HG02938 (cell line): Measurements from ENCODE around the gene NEU3.
A peak's percentile ranks its signal among the peaks of the same experiment; 100 is the strongest.
"Not testable (repeated sequence)": the region's sequence is repeated elsewhere in the genome, so short reads cannot be mapped to it uniquely, and the experiment has no call there.

Experiments used
- ATAC-seq: cut with Tn5 transposase; IDR thresholded peaks from one replicate; pipeline ENCODE4 v1.9.1; 2021; ENCODE audit warnings: mild to moderate bottlenecking, moderate library complexity; ENCODE audit not compliant: unreplicated experiment

Gene NEU3

GRCh38 chr11:74981888-74982287, 6.8 kb upstream of the NEU3 start:
- ATAC-seq: no peak

GRCh38 chr11:74984070-74984469, 4.7 kb upstream of the NEU3 start:
- no peak for ATAC-seq

GRCh38 chr11:74984730-74985129, 4.0 kb upstream of the NEU3 start:
- ATAC-seq: no peak

- ATAC-seq: no peak
Observed at GRCh38 chr11:74989260-74989638, 516 bp downstream of the NEU3 start.

GRCh38 chr11:74990150-74990549, 1.4 kb downstream of the NEU3 start:
- ATAC-seq: not testable (repeated sequence)

GRCh38 chr11:74990941-74991340, 2.2 kb downstream of the NEU3 start:
- no peak for ATAC-seq

GRCh38 chr11:74992852-74993251, 4.1 kb downstream of the NEU3 start:
- ATAC-seq: peak; percentile 54

- no peak for ATAC-seq
Observed at GRCh38 chr11:75000975-75001354, 12.2 kb downstream of the NEU3 start.

- ATAC-seq: no peak
Observed at GRCh38 chr11:75001686-75002085, 13.0 kb downstream of the NEU3 start.

GRCh38 chr11:75002516-75002915, 13.8 kb downstream of the NEU3 start:
- no peak for ATAC-seq

GRCh38 chr11:75004215-75004614, 15.5 kb downstream of the NEU3 start:
- no peak for ATAC-seq

GRCh38 chr11:75011357-75011756, 22.6 kb downstream of the NEU3 start:
- ATAC-seq: no peak

- no peak for ATAC-seq
Observed at GRCh38 chr11:75011872-75012271, 23.1 kb downstream of the NEU3 start.

GRCh38 chr11:75013051-75013450, 24.3 kb downstream of the NEU3 start:
- no peak for ATAC-seq

- no peak for ATAC-seq
Observed at GRCh38 chr11:75014129-75014528, 25.4 kb downstream of the NEU3 start.

GRCh38 chr11:75019200-75019599, 30.5 kb downstream of the NEU3 start:
- not testable (repeated sequence) for ATAC-seq

GRCh38 chr11:75020328-75020727, 31.6 kb downstream of the NEU3 start:
- not testable (repeated sequence) for ATAC-seq

- ATAC-seq: peak; percentile 54
Observed at GRCh38 chr11:75022296-75022695, 33.6 kb downstream of the NEU3 start.

GRCh38 chr11:75022759-75023396, 34.1 kb downstream of the NEU3 start:
- ATAC-seq: peak; percentile 54

- no peak for ATAC-seq
Observed at GRCh38 chr11:75023446-75024067, 34.8 kb downstream of the NEU3 start.

- ATAC-seq: no peak
Observed at GRCh38 chr11:75024068-75024449, 35.3 kb downstream of the NEU3 start.

- no peak for ATAC-seq
Observed at GRCh38 chr11:75024764-75025211, 36.1 kb downstream of the NEU3 start.

GRCh38 chr11:75025561-75025960, 36.8 kb downstream of the NEU3 start:
- ATAC-seq: no peak
